NCI-H2107 treated with DMSO at 0.1 percent for 48 hours (cell line): ENCODE results near the gene SGCD.

Experiments
- DNase-seq: peaks from one replicate; lab custom pipeline; 2025; ENCODE audit not compliant: unreplicated experiment; lab: John Stamatoyannopoulos, UW

Gene SGCD

DNA sequence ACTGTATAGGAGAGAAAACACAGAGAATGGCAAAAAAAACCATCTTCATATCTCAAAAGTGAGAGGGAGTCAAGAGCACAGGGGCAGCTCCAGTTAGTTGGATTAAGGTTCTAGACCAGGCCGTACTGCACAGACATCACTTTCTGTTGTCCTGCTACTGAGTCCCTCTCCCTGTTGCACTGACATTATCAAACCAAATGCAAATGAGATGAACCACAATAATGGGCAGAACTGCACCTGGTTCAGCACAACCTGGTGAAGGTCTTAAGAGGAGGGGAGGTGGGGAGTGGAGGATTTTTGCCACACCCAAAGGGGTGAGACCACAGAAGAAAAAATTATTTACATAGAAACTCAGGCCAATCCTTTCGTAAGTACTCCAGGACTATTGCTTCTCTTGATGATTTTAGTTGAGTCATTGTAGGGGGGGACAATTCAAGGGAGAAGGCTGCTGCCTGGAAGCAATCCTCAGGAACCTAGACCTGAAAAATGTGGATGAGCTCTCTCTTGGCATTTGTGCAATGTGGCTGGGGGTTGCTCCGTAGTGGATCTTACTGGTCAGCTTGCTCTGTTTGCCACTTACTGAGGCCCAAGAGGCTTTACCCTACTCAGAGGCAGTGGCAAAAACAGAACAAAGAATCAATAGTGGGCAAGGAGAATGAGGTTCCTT lies 428.6 kb downstream of the SGCD start:
- DNase-seq, result no peak

GRCh38 chr5:156758011-156758791 lies 431.2 kb downstream of the SGCD start:
- no peak for DNase-seq

DNA sequence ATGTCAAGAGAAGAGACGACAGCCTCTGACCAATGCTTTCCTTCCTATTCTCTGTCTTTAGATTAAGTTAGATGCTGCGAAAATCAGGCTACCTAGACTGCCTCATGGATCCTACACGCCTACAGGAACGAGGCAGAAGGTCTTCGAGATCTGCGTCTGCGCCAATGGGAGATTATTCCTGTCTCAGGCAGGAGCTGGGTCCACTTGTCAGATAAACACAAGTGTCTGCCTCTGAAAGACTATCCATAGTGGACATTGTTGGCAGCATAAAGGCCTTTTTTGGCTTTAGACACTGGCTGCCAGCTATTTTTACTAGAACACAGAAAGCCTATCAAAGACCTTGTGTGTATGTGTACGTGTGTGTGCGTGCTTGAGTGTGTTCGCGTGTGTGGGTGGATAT lies 432.2 kb downstream of the SGCD start:
- DNase-seq, result no peak

- DNase-seq, result no peak
Measured at GRCh38 chr5:156762771-156763170, 435.8 kb downstream of the SGCD start.

GRCh38 chr5:156764176-156764971 lies 437.4 kb downstream of the SGCD start:
- peak; percentile 37 for DNase-seq

DNA sequence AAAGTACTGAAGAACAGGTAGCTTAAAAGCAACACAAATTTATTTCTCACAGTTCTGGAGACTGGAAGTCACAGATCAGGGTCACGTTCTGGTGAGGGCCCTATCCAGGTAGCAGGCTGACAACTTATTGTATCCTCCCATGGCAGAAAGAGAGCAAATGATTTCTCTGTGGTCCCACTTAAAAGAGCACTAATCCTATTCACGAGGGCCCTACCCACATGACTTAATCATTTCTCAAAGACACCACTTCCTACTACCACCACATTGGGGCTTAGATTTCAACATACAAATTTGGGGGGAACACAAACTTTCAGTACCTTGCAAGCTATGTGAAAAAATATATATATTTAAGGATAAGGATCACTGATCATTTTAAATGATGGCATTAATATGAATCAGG lies 447.3 kb downstream of the SGCD start:
- no peak for DNase-seq

- DNase-seq, result no peak
Measured at GRCh38 chr5:156778139-156778706, 451.3 kb downstream of the SGCD start.

GRCh38 chr5:156778752-156779151 lies 451.8 kb downstream of the SGCD start:
- DNase-seq, result no peak

GRCh38 chr5:156779436-156779835 lies 452.5 kb downstream of the SGCD start:
- no peak for DNase-seq

- no peak for DNase-seq
Measured at GRCh38 chr5:156783092-156783491, 456.1 kb downstream of the SGCD start.

- no peak for DNase-seq
Measured at GRCh38 chr5:156794687-156795086, 467.7 kb downstream of the SGCD start.

DNA sequence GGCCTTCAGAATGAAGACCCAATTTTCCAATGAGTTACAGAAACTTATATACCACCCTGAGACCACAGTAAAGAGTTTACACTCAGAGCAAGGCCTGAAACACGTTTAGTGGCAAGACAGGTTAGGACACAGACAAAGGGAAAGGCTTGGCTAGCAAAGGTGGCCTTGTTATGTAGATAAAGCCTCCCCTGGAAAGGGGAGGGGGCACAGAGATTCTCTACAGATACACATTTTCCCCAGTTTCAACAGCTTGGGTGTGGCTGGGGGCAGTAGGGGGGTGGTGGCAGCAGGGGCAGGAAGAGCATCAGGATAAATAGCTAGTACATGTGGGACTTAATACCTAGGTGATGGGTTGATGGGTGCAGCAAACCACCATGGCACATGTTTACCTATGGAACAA lies 471.2 kb downstream of the SGCD start:
- no peak for DNase-seq

DNA sequence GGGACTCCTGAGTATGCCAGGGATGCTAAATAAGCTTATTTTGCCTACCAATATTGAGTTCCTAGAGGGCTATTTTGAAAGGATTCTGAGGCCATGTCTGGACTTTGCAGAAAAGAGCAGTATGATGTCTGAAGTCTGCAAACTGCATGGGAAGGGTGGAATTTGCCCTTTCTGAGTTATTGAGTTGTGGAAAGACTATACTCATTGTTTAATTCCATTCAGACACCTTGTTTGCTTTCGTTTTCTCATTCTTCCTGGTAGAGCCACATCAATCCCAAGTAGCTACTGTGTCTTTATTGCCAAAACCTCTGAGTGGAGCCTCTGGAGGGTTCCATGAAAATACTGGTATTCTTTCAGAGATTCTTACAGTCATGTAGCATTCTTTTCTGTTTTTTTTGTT lies 472.2 kb downstream of the SGCD start:
- no peak for DNase-seq

- no peak for DNase-seq
Measured at GRCh38 chr5:156800929-156801328, 474.0 kb downstream of the SGCD start.

DNA sequence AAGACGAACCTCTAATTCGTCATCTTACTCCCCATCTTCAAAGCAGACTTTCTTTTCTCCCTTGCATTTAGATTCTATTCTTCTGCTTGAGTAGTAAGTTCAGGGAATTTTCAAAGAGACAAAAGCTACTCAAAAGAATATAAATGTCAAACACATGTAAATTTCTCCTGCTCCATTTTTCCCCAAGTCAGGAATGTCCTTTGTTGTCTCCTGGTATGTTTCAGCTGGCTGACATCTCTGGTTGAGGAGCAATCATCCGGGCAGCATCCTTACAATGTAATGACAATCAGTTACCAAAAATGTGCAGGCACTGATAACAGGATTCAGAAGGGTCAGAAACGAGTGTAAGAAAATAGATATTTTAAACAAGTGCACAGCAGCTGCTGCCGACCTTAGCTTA lies 475.5 kb downstream of the SGCD start:
- DNase-seq, result no peak

DNA sequence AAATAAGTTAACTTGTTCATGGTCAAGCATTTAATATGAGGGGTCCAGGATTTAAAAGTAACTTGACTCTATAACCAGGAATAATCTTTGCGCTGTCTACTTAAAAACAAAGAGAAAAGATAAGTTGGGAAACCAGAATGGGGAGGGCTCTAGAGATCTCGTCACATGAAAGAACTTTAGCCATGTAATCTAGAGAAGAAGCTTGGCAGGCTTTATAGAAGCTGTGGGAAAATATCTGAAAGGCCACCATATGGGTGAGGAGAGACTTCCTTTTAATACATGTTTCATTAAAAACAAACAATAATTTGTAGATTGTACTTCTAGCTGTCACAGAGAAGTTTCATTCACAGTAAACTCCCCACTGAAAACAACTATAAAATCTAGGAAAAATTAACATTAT lies 476.4 kb downstream of the SGCD start:
- no peak for DNase-seq

- DNase-seq, result no peak
Measured at GRCh38 chr5:156812959-156813358, 486.0 kb downstream of the SGCD start.

DNA sequence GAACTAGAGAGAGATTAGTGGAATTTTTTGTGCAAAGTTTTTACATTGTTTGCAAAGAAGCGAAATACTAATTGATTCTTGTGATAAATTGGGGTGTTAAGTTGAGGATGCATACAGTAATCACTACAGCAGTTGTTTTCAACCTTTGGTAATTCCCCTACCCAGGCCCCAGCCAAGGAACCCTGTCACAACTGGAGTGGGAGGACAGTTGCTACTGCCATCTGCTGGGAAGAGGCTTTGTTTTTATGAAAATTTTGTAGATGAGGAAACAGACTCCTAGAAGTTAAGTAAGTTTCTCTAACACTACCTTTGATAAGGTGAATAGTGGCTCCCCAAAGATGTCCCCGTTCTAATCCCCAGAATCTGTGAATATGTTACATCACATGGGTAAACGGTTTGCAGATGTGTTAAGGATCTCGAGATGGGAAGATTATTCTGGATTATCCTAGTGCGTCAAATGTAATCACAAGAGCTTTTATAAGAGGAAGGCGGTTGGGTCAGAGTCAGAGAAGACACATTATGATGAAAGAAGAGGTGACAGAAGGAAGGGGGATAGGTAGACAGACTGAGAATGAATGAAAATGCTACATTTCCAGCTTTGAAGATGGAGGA lies 489.1 kb downstream of the SGCD start:
- DNase-seq, result no peak
